ENCODE measurements around the gene RPN2.

- no peak for TF ChIP-seq ARNT (IDR thresholded peaks at IDR 0.05)
- no peak for TF ChIP-seq BHLHE40 (IDR thresholded peaks at IDR 0.05; ENCODE audit: borderline replicate concordance)
- no peak for TF ChIP-seq L3MBTL2 (conservative IDR thresholded peaks at IDR 0.05)
- TF ChIP-seq HDGF (IDR thresholded peaks at IDR 0.05; ENCODE audit: borderline replicate concordance) = no peak
- TF ChIP-seq FOXM1 (IDR thresholded peaks at IDR 0.05; ENCODE audit: borderline replicate concordance) = no peak
- no peak for TF ChIP-seq LEF1 (IDR thresholded peaks at IDR 0.05; ENCODE audit: borderline replicate concordance)
These were observed 70.2 kb downstream of the RPN2 start for GRCh38 chr20:37249304-37249703.

All from HEK293T (cell line).